K562 (cell line): ENCODE results near the gene SOX12. TPM values are rescaled to one million over a fixed set of nuclear protein-coding genes. Genes with fewer than 3 reads are reported as not detected.

Source experiments
- CTBP1 ChIP-seq: fragments of 450-650 bp; IDR thresholded peaks from 2 replicates; pipeline ENCODE4 v1.6.1; 2016; ENCODE audit warnings: borderline replicate concordance
- E2F5 ChIP-seq: sonication (generic); formaldehyde crosslinking; IDR thresholded peaks from 2 replicates; pipeline ENCODE4 v1.8.0; 2022; ENCODE audit warnings: mild to moderate bottlenecking, missing genetic modification reagents
- E2F6 ChIP-seq, 2 experiments: IDR thresholded peaks; 2 replicates each; pipeline ENCODE4 v1.6.1; 2011; ENCODE audit warnings: borderline replicate concordance in 1 of 2, control low read depth in 1 of 2, low read depth in 1 of 2, low read length in 1 of 2, mild to moderate bottlenecking in 1 of 2, mixed read lengths in 1 of 2, moderate library complexity in 1 of 2; ENCODE audit not compliant: insufficient read depth in 1 of 2, insufficient read length in 1 of 2, poor library complexity in 1 of 2, severe bottlenecking in 1 of 2; ENCODE audit errors: extremely low read depth in 1 of 2
- ZNF12 ChIP-seq: sonication (generic); formaldehyde crosslinking; IDR thresholded peaks from 2 replicates; pipeline ENCODE4 v1.4.0; 2020; ENCODE audit warnings: mild to moderate bottlenecking, missing genetic modification reagents
- ZNF143 ChIP-seq: sonication (generic); formaldehyde crosslinking; IDR thresholded peaks from 2 replicates; pipeline ENCODE4 v1.9.0; 2022; ENCODE audit warnings: mild to moderate bottlenecking, missing genetic modification reagents
- polyA plus RNA-seq, 8 experiments: library from polyadenylated mRNA; depleted of rRNA in 4 of 8; stranded (reverse) in 5 of 8; unstranded in 3 of 8; fragments of >200 nt; fragmentation: Nextera tagmentation in 2 of 8; fragmentation: Illumina TruSeq in 1 of 8; extraction: Ambion mirVana in 2 of 8; extraction: Trizol in 1 of 8; gene quantifications; 2 replicates each; pipeline versions ENCODE4 v1.2.1 to v1.2.3, GENCODE V29; 2011 to 2014; ENCODE audit warnings: inconsistent platforms in 1 of 8, missing spikeins in 1 of 8
- total RNA-seq, 7 experiments: library from RNA; depleted of rRNA in 6 of 7; stranded (reverse); fragments of >200 nt in 6 of 7; fragmentation: Illumina TruSeq in 2 of 7; extraction: Trizol in 2 of 7; gene quantifications; 2 replicates each; pipeline versions ENCODE4 v1.2.1 to v1.2.3, GENCODE V29; 2011 to 2021; ENCODE audit warnings: low replicate concordance in 1 of 7
- TF ChIP-seq, protein P1 (sequence below), 3 experiments: fragments of 200-800 bp in 1 of 3; fragments of 250-450 bp in 1 of 3; fragments of 450-650 bp in 1 of 3; sonication (Bioruptor Pico) in 1 of 3; sonication (Bioruptor generic) in 1 of 3; formaldehyde crosslinking in 1 of 3; IDR thresholded peaks; 2 replicates each; pipeline versions ENCODE4 v1.6.1 to v1.8.0; 2016 to 2022; ENCODE audit warnings: mild to moderate bottlenecking in 2 of 3, missing genetic modification characterization in 2 of 3, missing compliant biosample characterization in 1 of 3, moderate library complexity in 1 of 3
- TF ChIP-seq, protein P2 (sequence below): fragments of 450-650 bp; IDR thresholded peaks from 2 replicates; pipeline ENCODE4 v1.6.1; 2014; ENCODE audit warnings: low read depth, mild to moderate bottlenecking, moderate library complexity, borderline replicate concordance
- TF ChIP-seq, protein P3 (sequence below), 2 experiments: fragments of 450-650 bp; formaldehyde crosslinking in 1 of 2; IDR thresholded peaks; 2 replicates each; pipeline versions ENCODE4 v1.4.0 to v1.6.1; 2014 to 2020; ENCODE audit warnings: mild to moderate bottlenecking in 2 of 2, borderline replicate concordance in 1 of 2, low read depth in 1 of 2

The SOX12 gene
- total and polyA plus RNA-seq, 9 of the 15 experiments (the other 6 are each of a cell fraction or from before 2014, with no cell fraction given) = 0.42 to 26.3 (median 2.6) TPM

GRCh38 chr20:347640-348484, 22.5 kb downstream of the SOX12 start (continued):
- TF ChIP-seq, protein P1, sequence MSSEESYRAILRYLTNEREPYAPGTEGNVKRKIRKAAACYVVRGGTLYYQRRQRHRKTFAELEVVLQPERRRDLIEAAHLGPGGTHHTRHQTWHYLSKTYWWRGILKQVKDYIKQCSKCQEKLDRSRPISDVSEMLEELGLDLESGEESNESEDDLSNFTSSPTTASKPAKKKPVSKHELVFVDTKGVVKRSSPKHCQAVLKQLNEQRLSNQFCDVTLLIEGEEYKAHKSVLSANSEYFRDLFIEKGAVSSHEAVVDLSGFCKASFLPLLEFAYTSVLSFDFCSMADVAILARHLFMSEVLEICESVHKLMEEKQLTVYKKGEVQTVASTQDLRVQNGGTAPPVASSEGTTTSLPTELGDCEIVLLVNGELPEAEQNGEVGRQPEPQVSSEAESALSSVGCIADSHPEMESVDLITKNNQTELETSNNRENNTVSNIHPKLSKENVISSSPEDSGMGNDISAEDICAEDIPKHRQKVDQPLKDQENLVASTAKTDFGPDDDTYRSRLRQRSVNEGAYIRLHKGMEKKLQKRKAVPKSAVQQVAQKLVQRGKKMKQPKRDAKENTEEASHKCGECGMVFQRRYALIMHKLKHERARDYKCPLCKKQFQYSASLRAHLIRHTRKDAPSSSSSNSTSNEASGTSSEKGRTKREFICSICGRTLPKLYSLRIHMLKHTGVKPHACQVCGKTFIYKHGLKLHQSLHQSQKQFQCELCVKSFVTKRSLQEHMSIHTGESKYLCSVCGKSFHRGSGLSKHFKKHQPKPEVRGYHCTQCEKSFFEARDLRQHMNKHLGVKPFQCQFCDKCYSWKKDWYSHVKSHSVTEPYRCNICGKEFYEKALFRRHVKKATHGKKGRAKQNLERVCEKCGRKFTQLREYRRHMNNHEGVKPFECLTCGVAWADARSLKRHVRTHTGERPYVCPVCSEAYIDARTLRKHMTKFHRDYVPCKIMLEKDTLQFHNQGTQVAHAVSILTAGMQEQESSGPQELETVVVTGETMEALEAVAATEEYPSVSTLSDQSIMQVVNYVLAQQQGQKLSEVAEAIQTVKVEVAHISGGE (CRISPR knock-in tag; IDR thresholded peaks at IDR 0.05) = peak in 1 of 3 experiments; percentile 77; a peak in 2 of 6 replicates
- TF ChIP-seq ZNF143 (CRISPR knock-in tag) (no peak), E2F5 (CRISPR knock-in tag) (0 out of 2 replicates have a peak, but pooled peaks have one; percentile 9), ZNF12 (CRISPR knock-in tag) (0 out of 2 replicates have a peak, but pooled peaks have one; percentile 9), CTBP1 (peak; percentile 89), E2F6 (IDR thresholded peaks at IDR 0.05; ENCODE audit: borderline replicate concordance in 1 of 2, extremely low read depth in 1 of 2, insufficient read depth in 1 of 2, insufficient read length in 1 of 2, low read depth in 1 of 2, low read length in 1 of 2, poor library complexity in 1 of 2, severe bottlenecking in 1 of 2) (peak in 1 of 2 experiments; percentile 39)
- TF ChIP-seq, protein P2, sequence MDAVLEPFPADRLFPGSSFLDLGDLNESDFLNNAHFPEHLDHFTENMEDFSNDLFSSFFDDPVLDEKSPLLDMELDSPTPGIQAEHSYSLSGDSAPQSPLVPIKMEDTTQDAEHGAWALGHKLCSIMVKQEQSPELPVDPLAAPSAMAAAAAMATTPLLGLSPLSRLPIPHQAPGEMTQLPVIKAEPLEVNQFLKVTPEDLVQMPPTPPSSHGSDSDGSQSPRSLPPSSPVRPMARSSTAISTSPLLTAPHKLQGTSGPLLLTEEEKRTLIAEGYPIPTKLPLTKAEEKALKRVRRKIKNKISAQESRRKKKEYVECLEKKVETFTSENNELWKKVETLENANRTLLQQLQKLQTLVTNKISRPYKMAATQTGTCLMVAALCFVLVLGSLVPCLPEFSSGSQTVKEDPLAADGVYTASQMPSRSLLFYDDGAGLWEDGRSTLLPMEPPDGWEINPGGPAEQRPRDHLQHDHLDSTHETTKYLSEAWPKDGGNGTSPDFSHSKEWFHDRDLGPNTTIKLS = peak; percentile 21; the same call in 1 of the 2 replicates
- TF ChIP-seq, protein P3, sequence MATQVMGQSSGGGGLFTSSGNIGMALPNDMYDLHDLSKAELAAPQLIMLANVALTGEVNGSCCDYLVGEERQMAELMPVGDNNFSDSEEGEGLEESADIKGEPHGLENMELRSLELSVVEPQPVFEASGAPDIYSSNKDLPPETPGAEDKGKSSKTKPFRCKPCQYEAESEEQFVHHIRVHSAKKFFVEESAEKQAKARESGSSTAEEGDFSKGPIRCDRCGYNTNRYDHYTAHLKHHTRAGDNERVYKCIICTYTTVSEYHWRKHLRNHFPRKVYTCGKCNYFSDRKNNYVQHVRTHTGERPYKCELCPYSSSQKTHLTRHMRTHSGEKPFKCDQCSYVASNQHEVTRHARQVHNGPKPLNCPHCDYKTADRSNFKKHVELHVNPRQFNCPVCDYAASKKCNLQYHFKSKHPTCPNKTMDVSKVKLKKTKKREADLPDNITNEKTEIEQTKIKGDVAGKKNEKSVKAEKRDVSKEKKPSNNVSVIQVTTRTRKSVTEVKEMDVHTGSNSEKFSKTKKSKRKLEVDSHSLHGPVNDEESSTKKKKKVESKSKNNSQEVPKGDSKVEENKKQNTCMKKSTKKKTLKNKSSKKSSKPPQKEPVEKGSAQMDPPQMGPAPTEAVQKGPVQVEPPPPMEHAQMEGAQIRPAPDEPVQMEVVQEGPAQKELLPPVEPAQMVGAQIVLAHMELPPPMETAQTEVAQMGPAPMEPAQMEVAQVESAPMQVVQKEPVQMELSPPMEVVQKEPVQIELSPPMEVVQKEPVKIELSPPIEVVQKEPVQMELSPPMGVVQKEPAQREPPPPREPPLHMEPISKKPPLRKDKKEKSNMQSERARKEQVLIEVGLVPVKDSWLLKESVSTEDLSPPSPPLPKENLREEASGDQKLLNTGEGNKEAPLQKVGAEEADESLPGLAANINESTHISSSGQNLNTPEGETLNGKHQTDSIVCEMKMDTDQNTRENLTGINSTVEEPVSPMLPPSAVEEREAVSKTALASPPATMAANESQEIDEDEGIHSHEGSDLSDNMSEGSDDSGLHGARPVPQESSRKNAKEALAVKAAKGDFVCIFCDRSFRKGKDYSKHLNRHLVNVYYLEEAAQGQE (IDR thresholded peaks at IDR 0.05; ENCODE audit: borderline replicate concordance) = peak; percentile 29; the same call in 1 of the 2 replicates
- TF ChIP-seq, protein P3 (CRISPR knock-in tag; IDR thresholded peaks at IDR 0.05; ENCODE audit: low read depth) = no peak
